ENCODE data around the gene KCNJ15.

DNA sequence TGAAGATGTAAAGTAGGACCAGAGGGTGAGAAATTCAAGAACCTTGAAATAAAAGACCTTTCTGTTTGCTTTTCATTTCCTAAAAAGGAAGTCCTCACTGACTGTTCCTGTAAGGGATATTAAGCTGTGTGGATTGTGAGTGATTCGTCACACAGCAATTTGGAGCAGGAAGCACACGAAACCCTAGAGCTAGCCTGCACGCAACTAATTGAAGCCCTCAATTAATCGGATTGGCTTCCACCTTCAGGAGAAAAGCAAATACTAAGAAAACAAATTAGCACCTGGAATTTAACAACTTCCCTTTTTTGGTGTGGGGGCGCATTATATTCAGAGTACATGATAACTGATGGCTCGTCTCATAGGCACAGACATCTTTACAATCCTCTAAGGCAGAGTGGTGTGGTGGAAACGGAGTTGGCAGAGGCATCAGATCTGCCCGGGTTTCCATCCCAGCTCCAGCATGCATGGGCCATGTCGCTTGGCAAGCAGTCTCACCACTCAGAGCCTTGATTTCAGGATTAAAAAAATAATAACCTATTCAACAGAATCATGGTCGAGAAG, 95.2 kb downstream of the KCNJ15 start:
- TF ChIP-seq EZH2 (IDR thresholded peaks at IDR 0.05; ENCODE audit: insufficient read depth, poor library complexity, severe bottlenecking) (no peak), EZH2phosphoT487 (IDR thresholded peaks at IDR 0.05; ENCODE audit: insufficient read depth, low read depth) (no peak)
